ENCODE data around the gene SETDB1. TPM values are rescaled to one million over a fixed set of nuclear protein-coding genes. Genes with fewer than 3 reads are reported as not detected.
A peak's percentile ranks its signal among the peaks of the same experiment; 100 is the strongest.

The SETDB1 gene
- total and polyA plus RNA-seq, 7 donors = 5.5 to 36.0 (median 24.5) TPM

- intact Hi-C loops (cut with DNase I) = loop anchor here (5.0 kb wide), 1 partner anchor 42 kb away; the partner anchor contains the start of gene SETDB1
- H3K9me3 ChIP-seq = no peaks in the 10 kb centered on the region
- TF ChIP-seq CTCF (IDR thresholded peaks at IDR 0.05) (no peak), POLR2A (IDR thresholded peaks at IDR 0.05) (no peak), EP300 (IDR thresholded peaks at IDR 0.05) (no peak), POLR2AphosphoS5 (IDR thresholded peaks at IDR 0.05) (no peak)
- no peak overlapping the region for H3K4me3 ChIP-seq
- 81 to 90% methylated on average over 3 of the region's 3 CpGs for WGBS, 2 donors
- H3K36me3 ChIP-seq = peaks cover 33 to 45% (median 42%) of the 10 kb centered on the region in 4 donors
- no peak for DNase-seq
- peak overlapping the region in 1 of 4 donors; percentile 8 for H3K27ac ChIP-seq
- H3K4me1 ChIP-seq = peaks cover 0 to 47% (median 42%) of the 10 kb centered on the region in 4 donors
- H3K27me3 ChIP-seq = no peaks in the 10 kb centered on the region
Measured at GRCh38 chr1:150969626-150970025, 43.5 kb downstream of the SETDB1 start.

DNA sequence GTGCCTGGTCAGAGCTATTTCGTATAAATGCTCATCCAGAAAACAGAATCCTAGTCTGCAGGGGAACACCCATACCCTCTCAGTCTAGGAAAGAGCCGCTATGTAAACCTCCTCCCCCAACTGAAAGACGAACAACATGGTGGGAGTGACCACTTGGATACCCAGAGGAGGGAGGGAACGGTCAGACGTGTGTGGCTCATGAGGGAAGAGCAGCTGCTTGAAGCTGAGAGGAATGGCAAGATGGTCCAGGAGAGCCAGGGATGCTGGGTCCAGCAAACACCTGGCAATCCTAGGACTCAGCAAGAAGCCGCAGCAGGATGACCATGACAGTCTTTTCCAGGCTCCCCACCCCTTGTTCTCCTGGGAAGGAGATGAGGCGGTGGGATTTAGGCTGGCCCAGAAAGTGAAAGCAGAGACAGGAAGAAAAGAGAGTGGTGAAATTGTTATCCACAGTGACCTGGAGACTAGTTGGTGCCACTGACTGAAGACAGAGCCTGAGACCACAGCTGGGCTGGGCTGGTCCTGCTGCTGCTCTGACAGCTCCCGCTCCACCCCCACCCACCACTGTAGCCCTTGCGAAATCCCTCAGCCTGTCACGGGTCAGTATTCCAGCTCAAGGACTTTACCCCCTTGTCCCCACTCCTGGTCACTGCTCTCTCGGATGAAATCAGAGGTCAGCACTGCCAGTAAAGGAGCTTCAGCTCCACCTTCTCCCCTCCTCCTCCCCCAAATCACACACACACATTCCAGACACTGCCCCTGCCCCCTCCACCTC, 44.8 kb downstream of the SETDB1 start:
- no peaks in the 10 kb centered on the region for H3K27me3 ChIP-seq
- WGBS, 2 donors = 58 to 69% methylated on average over 11 of the region's 11 CpGs
- peak overlapping the region; percentile 93 to 99 (median 96) for H3K27ac ChIP-seq
- peaks cover 28 to 31% (median 29%) of the 10 kb centered on the region in 4 donors for H3K36me3 ChIP-seq
- peak overlapping the region in 2 of 4 donors; percentile 10 to 13 for H3K4me3 ChIP-seq
- intact Hi-C loops (cut with DNase I) = loop anchor here (5.0 kb wide), 1 partner anchor 44 kb away; the partner anchor contains the start of gene SETDB1
- no peaks in the 10 kb centered on the region for H3K9me3 ChIP-seq
- peak in 3 of 4 donors; percentile 11 to 48 (median 26) for TF ChIP-seq POLR2AphosphoS5 (IDR thresholded peaks at IDR 0.05)
- no peak for TF ChIP-seq CTCF (IDR thresholded peaks at IDR 0.05)
- DNase-seq = peak; percentile 93
- H3K4me1 ChIP-seq = peaks cover 0 to 54% (median 49%) of the 10 kb centered on the region in 4 donors

GRCh38 chr1:150971583-150972416, 45.6 kb downstream of the SETDB1 start:
- DNase-seq = no peak
- Histone ChIP-seq H3K4me1 (peaks cover 0 to 54% (median 49%) of the 10 kb centered on the region in 4 donors), H3K4me3 (peak overlapping the region in 3 of 4 donors; percentile 8 to 78 (median 11)), H3K27ac (peak overlapping the region; percentile 93 to 99 (median 96)), H3K36me3 (peaks cover 20 to 23% (median 21%) of the 10 kb centered on the region in 4 donors), H3K27me3 (no peaks in the 10 kb centered on the region), H3K9me3 (no peaks in the 10 kb centered on the region)
- intact Hi-C loops (cut with DNase I) = loop anchor here (5.0 kb wide), 1 partner anchor 44 kb away; the partner anchor contains the start of gene SETDB1
- TF ChIP-seq EP300 (IDR thresholded peaks at IDR 0.05) (no peak), POLR2AphosphoS5 (IDR thresholded peaks at IDR 0.05) (no peak), POLR2A (IDR thresholded peaks at IDR 0.05) (no peak), CTCF (IDR thresholded peaks at IDR 0.05) (no peak)
- 79 to 84% methylated on average over 6 of the region's 6 CpGs for WGBS, 2 donors

GRCh38 chr1:150972417-150972940, 46.3 kb downstream of the SETDB1 start:
- 73 to 78% methylated on average over 4 of the region's 4 CpGs for WGBS, 2 donors
- no peaks in the 10 kb centered on the region for H3K27me3 ChIP-seq
- peaks cover 0 to 55% (median 55%) of the 10 kb centered on the region in 4 donors for H3K4me1 ChIP-seq
- H3K4me3 ChIP-seq = peak overlapping the region in 2 of 4 donors; percentile 76 to 78
- TF ChIP-seq POLR2A (IDR thresholded peaks at IDR 0.05) = no peak
- TF ChIP-seq POLR2AphosphoS5 (IDR thresholded peaks at IDR 0.05) = no peak
- no peak for TF ChIP-seq EP300 (IDR thresholded peaks at IDR 0.05)
- H3K9me3 ChIP-seq = no peaks in the 10 kb centered on the region
- DNase-seq = no peak
- H3K36me3 ChIP-seq = peaks cover 13 to 16% (median 14%) of the 10 kb centered on the region in 4 donors
- H3K27ac ChIP-seq = peak overlapping the region; percentile 93 to 99 (median 96)
- intact Hi-C loops (cut with DNase I) = loop anchor here (5.0 kb wide), 1 partner anchor 45 kb away; the partner anchor contains the start of gene SETDB1

Data from sigmoid colon (tissue), 7 donors.